Ecto neural progenitor cell (in vitro differentiated cells): ENCODE data around the gene CPNE5.

ENCODE experiments used
- DNase-seq: peaks from one replicate; pipeline ENCODE4 v3.0.0-alpha.2; 2018; ENCODE audit warnings: low spot score

CPNE5 gene

DNA sequence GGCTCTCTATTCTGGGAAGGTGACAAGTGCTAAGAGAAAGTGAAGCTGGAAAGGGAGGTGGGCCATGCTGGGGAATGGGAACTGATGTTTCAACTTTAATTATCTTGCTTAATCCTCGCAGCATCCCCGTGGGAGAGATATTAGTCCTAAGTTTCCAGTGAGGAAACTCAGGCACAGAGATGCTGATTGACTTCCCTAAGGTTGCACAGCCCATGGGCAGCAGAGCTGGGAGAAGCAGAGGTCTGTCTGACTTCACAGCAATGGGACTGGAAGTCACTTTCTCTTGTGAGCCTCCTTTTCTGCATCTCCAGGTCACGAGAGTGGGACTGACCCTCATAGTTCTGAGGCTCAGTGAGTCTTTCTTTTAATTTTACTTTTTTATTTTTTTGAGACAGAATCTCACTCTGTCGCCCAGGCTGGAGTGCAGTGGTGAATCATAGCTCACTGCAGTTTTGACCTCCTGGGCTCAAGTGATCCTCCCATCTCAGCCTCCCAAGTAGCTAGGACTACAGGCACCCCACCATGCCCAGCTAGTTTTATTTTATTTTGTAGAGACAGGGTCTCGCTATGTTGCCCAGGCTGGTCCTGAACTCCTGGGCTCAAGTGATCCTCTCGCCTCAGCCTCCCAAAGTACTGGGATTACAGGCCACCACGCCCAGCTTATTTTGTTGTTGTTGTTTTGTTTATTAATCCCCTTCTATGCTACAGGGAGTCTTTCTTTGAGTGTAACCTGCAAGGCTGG is 139.0 kb downstream of the CPNE5 start:
- DNase-seq: no peak

DNA sequence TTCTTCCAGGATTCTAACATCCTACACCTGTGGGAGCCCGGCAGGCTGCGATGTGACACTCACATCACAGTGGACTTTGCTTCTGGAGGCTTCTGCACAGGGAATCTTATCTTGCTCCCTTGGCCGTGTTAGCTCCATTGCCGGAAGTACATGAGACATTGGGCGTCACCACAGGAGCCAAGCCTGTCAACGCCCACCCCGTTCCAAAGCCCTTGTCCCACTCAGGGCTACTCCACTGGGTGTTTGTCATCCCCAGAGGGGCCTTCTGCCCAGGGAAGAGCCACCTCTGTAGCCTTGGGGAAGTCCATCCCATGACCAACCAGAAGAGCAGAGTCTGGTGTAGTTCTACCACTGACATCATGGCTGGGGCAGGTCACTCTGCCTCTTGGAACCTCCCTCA is 139.9 kb downstream of the CPNE5 start:
- no peak for DNase-seq

DNA sequence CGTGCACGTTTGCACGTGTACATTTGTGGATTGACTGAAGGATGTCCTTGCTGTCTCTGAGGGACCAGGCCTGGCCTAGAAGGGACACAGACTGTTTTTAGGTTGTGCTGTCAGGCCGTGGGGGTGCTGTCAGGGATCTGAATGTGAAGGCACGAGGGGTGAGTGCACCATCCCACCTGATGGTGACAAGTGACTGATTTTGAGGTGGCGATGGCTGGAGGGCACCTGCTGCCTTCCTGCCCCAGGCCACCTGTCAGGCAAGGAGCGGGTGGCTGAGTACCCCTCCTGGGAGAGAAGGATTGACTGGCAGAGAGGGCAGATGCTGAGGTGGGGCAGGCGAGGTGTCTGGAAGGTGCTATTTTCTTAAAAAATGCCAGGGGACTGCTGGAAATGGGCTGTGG is 140.4 kb downstream of the CPNE5 start:
- no peak for DNase-seq

DNA sequence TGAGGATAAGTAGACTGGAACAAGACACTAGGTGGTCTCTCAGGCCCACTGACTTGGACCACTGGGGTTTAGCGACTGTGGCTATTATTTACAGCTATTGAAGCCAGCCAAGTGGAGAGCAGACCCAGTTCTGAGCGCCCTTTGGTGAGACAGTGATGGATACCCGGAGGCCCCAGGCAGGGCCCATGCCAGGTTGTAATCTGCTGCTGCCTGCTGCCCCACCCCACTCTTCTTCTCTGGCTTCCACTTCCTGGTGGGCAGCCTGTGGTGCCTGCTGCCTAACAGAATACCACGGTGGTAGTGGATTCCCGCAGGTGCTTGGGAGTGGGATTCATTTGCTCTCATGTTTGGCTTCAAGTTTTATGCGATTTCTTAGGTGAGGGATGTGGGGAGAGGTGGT is 141.0 kb downstream of the CPNE5 start:
- no peak for DNase-seq

DNA sequence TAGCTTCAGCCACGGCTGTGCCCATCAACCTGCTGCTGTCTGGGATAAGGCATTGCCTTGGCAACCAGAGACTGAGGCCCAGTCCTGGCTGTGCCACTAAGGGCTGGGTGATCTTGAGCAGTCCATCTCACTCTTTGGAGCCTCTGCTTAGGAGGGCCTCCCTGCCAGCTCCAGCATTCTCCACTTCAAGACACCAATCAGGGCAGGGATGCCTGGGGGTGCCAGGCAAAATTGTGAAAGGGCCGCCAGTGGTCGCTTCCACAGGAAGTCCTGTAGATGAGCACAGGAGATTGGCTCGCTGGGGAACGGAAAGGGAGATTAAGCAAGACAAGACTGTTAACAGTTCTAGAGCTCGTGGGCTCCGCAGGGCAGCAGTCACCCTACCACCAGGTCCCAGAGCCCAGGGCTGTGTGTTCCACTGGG is 141.8 kb downstream of the CPNE5 start, which contains the start of gene RAB44:
Gene RAB44, plus strand, starts transcription at position 346 of the 423 bp plus-strand sequence. CDS start 6,410 bp downstream, outside the sequence.
- DNase-seq: no peak

DNA sequence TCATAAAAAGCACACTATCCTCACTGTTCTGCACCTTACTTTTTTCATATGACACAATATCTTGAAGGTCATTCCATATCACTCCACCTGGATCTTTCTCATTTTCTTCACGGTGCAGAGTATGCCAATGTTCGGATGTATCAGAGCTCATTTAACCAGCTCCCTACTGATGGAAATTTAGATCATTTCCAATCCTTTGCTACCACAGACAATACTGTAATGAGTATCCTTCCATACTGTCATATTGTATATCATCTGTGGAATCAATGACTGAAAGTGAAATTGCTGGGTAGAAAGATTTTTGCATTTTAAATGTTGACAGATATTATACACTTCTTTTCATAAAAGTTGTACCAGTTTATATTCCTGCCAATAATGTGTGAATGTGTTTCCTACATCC is 143.8 kb downstream of the CPNE5 start:
- no peak for DNase-seq

DNA sequence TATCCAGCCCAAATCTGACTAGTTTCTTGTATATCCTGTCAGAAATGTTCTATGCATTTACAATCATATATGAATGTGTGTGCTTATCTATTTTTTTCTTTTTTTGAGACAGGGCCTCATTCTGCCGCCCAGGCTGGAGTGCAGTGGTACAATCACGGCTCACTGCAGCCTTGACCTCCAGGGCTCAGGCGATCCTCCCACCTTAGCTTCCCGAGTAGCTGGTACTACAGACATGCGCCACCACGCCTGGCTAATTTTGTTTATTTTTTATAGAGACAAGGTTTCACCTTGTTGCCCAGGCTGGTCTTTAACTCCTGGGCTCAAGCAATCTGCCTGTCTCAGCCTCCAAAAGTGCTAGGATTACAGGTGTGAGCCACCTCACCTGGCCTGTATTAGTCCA is 144.6 kb downstream of the CPNE5 start:
- DNase-seq: no peak

DNA sequence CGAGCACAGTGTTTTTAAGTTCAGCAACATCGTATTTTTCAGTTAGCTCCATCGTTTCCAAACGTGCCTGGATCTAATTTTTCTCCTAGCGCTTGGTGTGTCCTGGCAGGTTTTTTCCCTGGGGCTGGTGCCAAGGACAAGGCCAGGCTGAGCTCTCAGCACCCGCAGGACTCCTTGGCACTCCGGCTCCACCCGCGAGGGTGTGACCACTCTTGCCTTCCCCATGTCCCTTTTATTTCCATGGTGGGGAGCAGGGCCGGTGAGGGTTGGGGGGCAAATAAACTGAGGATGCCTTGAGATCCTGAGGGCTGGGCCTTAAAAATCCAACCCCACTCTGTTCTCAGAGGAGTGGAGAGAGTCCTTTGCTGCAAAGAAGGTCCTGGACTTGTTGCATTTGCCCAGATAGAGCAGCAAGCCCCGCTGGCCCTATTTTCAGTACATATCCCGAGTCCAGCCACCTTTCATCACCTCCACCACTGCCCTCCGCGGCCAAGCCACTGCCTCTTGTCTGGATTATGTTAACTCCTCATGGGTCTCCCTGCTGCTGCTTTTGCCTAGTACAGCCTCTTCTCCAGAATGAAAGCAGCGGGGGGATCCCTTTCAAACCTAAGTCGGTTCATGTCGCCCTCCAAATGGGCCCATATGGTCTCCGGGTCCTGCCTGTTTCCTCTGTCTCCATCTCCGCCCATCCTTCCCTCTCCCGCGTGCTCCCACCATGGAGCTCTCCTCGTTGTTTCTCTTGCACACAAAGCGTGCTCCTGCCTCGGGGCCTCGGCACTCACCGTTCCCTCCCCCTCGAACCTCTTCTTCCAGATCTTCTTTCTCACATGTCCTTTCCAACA is 146.2 kb downstream of the CPNE5 start:
- no peak for DNase-seq

DNA sequence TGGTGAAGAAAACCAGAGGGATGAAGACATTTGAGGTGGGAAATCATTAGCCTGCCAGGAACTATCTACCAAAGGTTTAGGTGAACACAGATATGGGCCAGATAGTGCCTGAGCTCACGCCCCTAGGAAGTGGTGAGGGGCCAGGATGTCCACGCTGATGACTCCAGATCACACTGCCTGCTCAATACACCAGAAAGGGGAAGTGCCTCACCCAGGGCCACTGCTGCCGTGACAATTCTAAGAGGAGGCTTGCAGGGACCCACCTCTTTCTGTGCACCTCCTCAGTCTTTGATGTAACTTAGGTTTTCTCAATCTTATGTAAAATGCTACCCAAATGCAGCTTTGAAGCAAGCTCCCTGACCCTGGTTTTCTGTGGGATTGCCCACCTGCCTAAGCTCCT is 147.0 kb downstream of the CPNE5 start:
- DNase-seq: no peak

DNA sequence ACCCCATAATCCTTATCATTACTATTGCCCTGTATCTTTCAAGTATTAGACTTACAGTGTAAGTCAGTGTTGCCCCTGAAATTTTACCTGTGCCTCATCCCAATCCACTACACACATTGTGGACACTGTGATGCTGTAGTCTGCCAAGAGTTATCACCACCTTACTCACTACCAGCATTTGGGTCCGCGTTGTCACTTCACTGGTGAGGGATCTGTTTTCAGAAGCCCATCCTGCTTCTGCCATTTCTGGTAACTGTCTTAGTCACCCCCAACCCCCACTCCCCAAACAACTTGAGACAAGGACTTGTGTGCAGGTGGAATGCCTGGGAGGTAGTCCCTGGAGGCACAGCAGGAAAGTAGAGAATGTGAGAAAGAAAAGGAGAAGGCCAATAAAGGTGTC is 147.6 kb downstream of the CPNE5 start:
- no peak for DNase-seq

DNA sequence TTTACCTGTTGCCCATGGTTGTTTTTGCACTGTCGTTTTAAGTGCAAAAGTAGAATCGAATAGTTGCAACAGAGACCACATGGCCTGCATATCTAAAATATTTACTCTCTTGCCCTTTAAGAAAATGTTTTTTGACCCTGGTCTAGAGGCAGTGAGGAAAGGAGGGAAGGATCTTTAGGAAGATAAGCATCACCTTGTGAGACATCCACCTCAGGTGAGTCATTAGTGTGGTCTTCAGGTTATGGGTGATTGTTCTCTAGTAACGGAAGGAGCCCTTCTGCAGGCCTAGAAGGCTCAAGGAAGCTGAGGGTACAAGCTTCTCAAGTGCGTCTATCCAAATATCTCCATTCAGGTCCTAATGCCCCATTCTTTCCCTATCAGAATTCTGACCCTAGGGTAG is 148.2 kb downstream of the CPNE5 start:
- no peak for DNase-seq
